Ovary (tissue), 3 donors: Measurements from ENCODE around the gene LRRN1.

ENCODE experiments used
- CTCF ChIP-seq, 3 donors: fragments of 450-650 bp in 2 of 3; fragments of 200-600 bp in 1 of 3; IDR thresholded peaks; one replicate each; pipeline versions ENCODE4 v1.5.1 to v1.8.0; 2016 to 2022; ENCODE audit warnings: antibody characterized with exemption in 3 of 3, mild to moderate bottlenecking in 1 of 3
- EP300 ChIP-seq: sonication (generic); formaldehyde crosslinking; IDR thresholded peaks from one replicate; pipeline ENCODE4 v1.6.1; 2017; ENCODE audit warnings: antibody characterized with exemption
- POLR2A ChIP-seq: fragments of 450-650 bp; IDR thresholded peaks from one replicate; pipeline ENCODE4 v1.6.1; 2017; ENCODE audit warnings: antibody characterized with exemption, mild to moderate bottlenecking, moderate library complexity
- donor health status: DM: no; HTN: no; CAD: no.

- TF ChIP-seq CTCF (IDR thresholded peaks at IDR 0.05) = no peak
- TF ChIP-seq POLR2A = no peak
- TF ChIP-seq EP300 = no peak
Measured at GRCh38 chr3:3853544-3853943, 54.3 kb downstream of the LRRN1 start.
